Mesendoderm (in vitro differentiated cells): ENCODE data around the gene SWAP70.
A peak's percentile ranks its signal among the peaks of the same experiment; 100 is the strongest.

Source experiments
- DNase-seq: peaks from one replicate; pipeline ENCODE4 v3.0.0; 2013
- H2AK5ac ChIP-seq: 2 replicates; pipeline ENCODE4 v1.6.1; 2013; ENCODE audit warnings: low read length, inconsistent platforms
- H2BK120ac ChIP-seq: 2 replicates; pipeline ENCODE4 v1.6.1; 2013; ENCODE audit warnings: low read depth, mild to moderate bottlenecking, low read length, moderate library complexity, mixed read lengths
- H2BK15ac ChIP-seq: replicated peaks from 2 replicates; pipeline ENCODE4 v1.6.1; 2013; ENCODE audit warnings: low read depth, mild to moderate bottlenecking, moderate library complexity
- H2BK5ac ChIP-seq: 2 replicates; pipeline ENCODE4 v1.6.1; 2013; ENCODE audit warnings: low read length, inconsistent platforms
- H3K18ac ChIP-seq: 2 replicates; pipeline ENCODE4 v1.6.1; 2013; ENCODE audit warnings: mild to moderate bottlenecking, low read length, mixed read lengths
- H3K23ac ChIP-seq: one replicate; pipeline ENCODE4 v1.6.1; 2013; ENCODE audit warnings: low read length
- H3K27ac ChIP-seq: 2 replicates; pipeline ENCODE4 v1.5.1; 2013; ENCODE audit warnings: low read depth, mild to moderate bottlenecking, inconsistent platforms, low read length, moderate library complexity
- H3K27me3 ChIP-seq: 2 replicates; pipeline ENCODE4 v1.6.1; 2013; ENCODE audit warnings: low read length, control low read depth, mild to moderate bottlenecking, inconsistent platforms; ENCODE audit not compliant: insufficient read depth, poor library complexity
- H3K36me3 ChIP-seq: 2 replicates; pipeline ENCODE4 v1.6.1; 2013; ENCODE audit warnings: low read length, inconsistent platforms; ENCODE audit not compliant: control insufficient read depth, insufficient read depth
- H3K4ac ChIP-seq: one replicate; pipeline ENCODE4 v1.6.1; 2013; ENCODE audit warnings: low read depth, mild to moderate bottlenecking, low read length, moderate library complexity
- H3K4me1 ChIP-seq: 2 replicates; pipeline ENCODE4 v1.6.1; 2013; ENCODE audit warnings: low read depth, low read length, inconsistent platforms; ENCODE audit not compliant: control insufficient read depth
- H3K4me2 ChIP-seq: 2 replicates; pipeline ENCODE4 v1.6.1; 2013; ENCODE audit warnings: low read length
- H3K4me3 ChIP-seq: 2 replicates; pipeline ENCODE4 v1.5.1; 2013; ENCODE audit warnings: mild to moderate bottlenecking, low read length
- H3K56ac ChIP-seq: one replicate; pipeline ENCODE4 v1.6.1; 2013; ENCODE audit warnings: low read length
- H3K79me1 ChIP-seq: 2 replicates; pipeline ENCODE4 v1.6.1; 2013; ENCODE audit warnings: low read length, inconsistent platforms
- H3K79me2 ChIP-seq: 2 replicates; pipeline ENCODE4 v1.6.1; 2013; ENCODE audit warnings: mild to moderate bottlenecking, low read length; ENCODE audit not compliant: control insufficient read depth, insufficient read depth
- H3K9ac ChIP-seq: 2 replicates; pipeline ENCODE4 v1.6.1; 2013; ENCODE audit warnings: low read length, inconsistent platforms
- H4K5ac ChIP-seq: one replicate; pipeline ENCODE4 v1.6.1; 2013; ENCODE audit warnings: low read length
- H4K8ac ChIP-seq: one replicate; pipeline ENCODE4 v1.6.1; 2013; ENCODE audit warnings: low read depth, mild to moderate bottlenecking, control low read depth, low read length, moderate library complexity
- WGBS: extraction: QIAGEN DNeasy Blood & Tissue Kit; methylation state at CpG from one replicate; pipeline ENCODE4 v1.1.7; 2013; ENCODE audit warnings: low lambda C conversion rate, missing lambda C conversion rate; ENCODE audit not compliant: insufficient coverage; ENCODE audit errors: extremely low coverage; 5-methylcytosine and 5-hydroxymethylcytosine counted together

Gene SWAP70

GRCh38 chr11:9796266-9796665 lies 132.4 kb downstream of the SWAP70 start:
- no peak overlapping the region for H2BK15ac ChIP-seq
- no peak overlapping the region for H2BK5ac ChIP-seq
- no peak overlapping the region for H2AK5ac ChIP-seq
- DNase-seq, result no peak
- H4K8ac ChIP-seq, result no peak overlapping the region
- H3K79me1 ChIP-seq, result no peaks in the 10 kb centered on the region
- H2BK120ac ChIP-seq, result no peak overlapping the region
- H3K4ac ChIP-seq, result no peak overlapping the region
- H3K27ac ChIP-seq, result no peak overlapping the region
- no peak overlapping the region for H3K4me3 ChIP-seq
- H3K27me3 ChIP-seq, result no peaks in the 10 kb centered on the region
- no peak overlapping the region for H3K56ac ChIP-seq
- no peak overlapping the region for H3K18ac ChIP-seq
- H3K9ac ChIP-seq, result no peak overlapping the region
- H3K36me3 ChIP-seq, result no peaks in the 10 kb centered on the region
- H3K23ac ChIP-seq, result no peak overlapping the region
- H3K79me2 ChIP-seq, result no peaks in the 10 kb centered on the region
- no peak overlapping the region for H3K4me2 ChIP-seq
- no peak overlapping the region for H4K5ac ChIP-seq
- H3K4me1 ChIP-seq, result no peaks in the 10 kb centered on the region

- Histone ChIP-seq H3K56ac (no peak overlapping the region), H3K4me1 (no peaks in the 10 kb centered on the region), H2BK120ac (no peak overlapping the region), H3K79me1 (no peaks in the 10 kb centered on the region), H2BK5ac (no peak overlapping the region), H3K4me3 (no peak overlapping the region), H3K18ac (no peak overlapping the region), H3K27me3 (no peaks in the 10 kb centered on the region), H3K36me3 (no peaks in the 10 kb centered on the region), H2AK5ac (no peak overlapping the region), H3K27ac (no peak overlapping the region), H4K8ac (no peak overlapping the region), H4K5ac (no peak overlapping the region), H3K79me2 (no peaks in the 10 kb centered on the region), H2BK15ac (no peak overlapping the region), H3K9ac (no peak overlapping the region), H3K23ac (no peak overlapping the region), H3K4me2 (no peak overlapping the region), H3K4ac (no peak overlapping the region)
- DNase-seq, result no peak
- WGBS, result no CpG with 5 or more reads among the region's 5 CpGs
Measured at GRCh38 chr11:9796854-9797253, 133.0 kb downstream of the SWAP70 start.

GRCh38 chr11:9797300-9797699 lies 133.4 kb downstream of the SWAP70 start:
- H3K79me2 ChIP-seq, result no peaks in the 10 kb centered on the region
- H3K79me1 ChIP-seq, result no peaks in the 10 kb centered on the region
- peaks cover 2% of the 10 kb centered on the region for H3K4me1 ChIP-seq
- WGBS, result no CpG with 5 or more reads among the region's 4 CpGs
- no peaks in the 10 kb centered on the region for H3K27me3 ChIP-seq
- H3K23ac ChIP-seq, result no peak overlapping the region
- H2AK5ac ChIP-seq, result no peak overlapping the region
- H3K27ac ChIP-seq, result no peak overlapping the region
- no peak overlapping the region for H3K4me3 ChIP-seq
- H3K4me2 ChIP-seq, result no peak overlapping the region
- H3K36me3 ChIP-seq, result no peaks in the 10 kb centered on the region
- no peak overlapping the region for H4K5ac ChIP-seq
- H3K9ac ChIP-seq, result no peak overlapping the region
- H2BK15ac ChIP-seq, result no peak overlapping the region
- no peak overlapping the region for H3K56ac ChIP-seq
- H3K4ac ChIP-seq, result no peak overlapping the region
- no peak overlapping the region for H2BK5ac ChIP-seq
- no peak overlapping the region for H2BK120ac ChIP-seq
- no peak overlapping the region for H4K8ac ChIP-seq
- H3K18ac ChIP-seq, result peak overlapping the region; percentile 79
- no peak for DNase-seq

- Histone ChIP-seq H3K4ac (no peak overlapping the region), H3K23ac (no peak overlapping the region), H2AK5ac (no peak overlapping the region), H3K18ac (peak overlapping the region; percentile 5), H3K79me1 (no peaks in the 10 kb centered on the region), H3K4me3 (no peak overlapping the region), H4K5ac (no peak overlapping the region), H2BK15ac (no peak overlapping the region), H4K8ac (no peak overlapping the region), H2BK5ac (no peak overlapping the region), H3K4me2 (no peak overlapping the region), H3K56ac (no peak overlapping the region), H3K9ac (no peak overlapping the region), H3K36me3 (no peaks in the 10 kb centered on the region), H2BK120ac (no peak overlapping the region), H3K27me3 (no peaks in the 10 kb centered on the region), H3K79me2 (no peaks in the 10 kb centered on the region), H3K4me1 (peaks cover 9% of the 10 kb centered on the region), H3K27ac (no peak overlapping the region)
- DNase-seq, result no peak
- WGBS, result no CpG with 5 or more reads among the region's 3 CpGs
Measured at GRCh38 chr11:9799886-9800285, 136.0 kb downstream of the SWAP70 start.

GRCh38 chr11:9802291-9802861 lies 138.5 kb downstream of the SWAP70 start:
- Histone ChIP-seq H3K79me2 (no peaks in the 10 kb centered on the region), H4K8ac (peak overlapping the region; percentile 28), H3K4me3 (no peak overlapping the region), H3K27ac (peak overlapping the region; percentile 97), H3K56ac (peak overlapping the region; percentile 86), H3K4ac (peak overlapping the region; percentile 59), H3K23ac (no peak overlapping the region), H3K27me3 (no peaks in the 10 kb centered on the region), H2BK120ac (peak overlapping the region; percentile 90), H3K79me1 (no peaks in the 10 kb centered on the region), H2BK5ac (peak overlapping the region; percentile 95), H2BK15ac (no peak overlapping the region), H3K4me1 (peaks cover 9% of the 10 kb centered on the region), H3K4me2 (no peak overlapping the region), H3K18ac (peak overlapping the region; percentile 97), H2AK5ac (peak overlapping the region; percentile 76), H4K5ac (peak overlapping the region; percentile 17), H3K9ac (peak overlapping the region; percentile 51), H3K36me3 (no peaks in the 10 kb centered on the region)
- no CpG with 5 or more reads among the region's 3 CpGs for WGBS
- peak; percentile 84 for DNase-seq
